ENCODE results near the gene TM4SF5. TPM values are rescaled to one million over a fixed set of nuclear protein-coding genes. Genes with fewer than 3 reads are reported as not detected.

Gene TM4SF5
- total and polyA plus RNA-seq, 2 of the 8 experiments (the other 6 are each of a cell fraction or from before 2014, with no cell fraction given) = not detected

DNA sequence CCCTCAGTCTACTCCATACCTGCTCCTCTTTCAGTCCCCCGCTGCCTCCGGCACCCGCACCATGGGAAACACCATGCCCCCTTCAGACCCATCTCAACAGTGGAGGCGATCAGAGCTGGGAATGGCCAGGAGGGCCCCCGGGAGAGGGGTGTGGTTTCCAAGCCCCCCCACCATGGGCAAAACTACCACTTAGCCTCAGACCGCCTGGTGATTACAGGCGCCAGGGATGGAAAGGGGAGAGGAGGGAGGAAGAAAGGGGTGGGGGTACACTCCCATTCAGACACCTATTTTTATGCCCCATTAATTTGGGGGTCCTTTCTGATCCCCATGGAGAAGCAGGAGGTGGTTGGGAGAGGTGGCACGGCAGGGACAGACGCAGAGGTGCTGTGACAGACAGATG is 30.5 kb downstream of the TM4SF5 start, which contains the start of gene C17orf114 (continued):
- TF ChIP-seq, protein P1, sequence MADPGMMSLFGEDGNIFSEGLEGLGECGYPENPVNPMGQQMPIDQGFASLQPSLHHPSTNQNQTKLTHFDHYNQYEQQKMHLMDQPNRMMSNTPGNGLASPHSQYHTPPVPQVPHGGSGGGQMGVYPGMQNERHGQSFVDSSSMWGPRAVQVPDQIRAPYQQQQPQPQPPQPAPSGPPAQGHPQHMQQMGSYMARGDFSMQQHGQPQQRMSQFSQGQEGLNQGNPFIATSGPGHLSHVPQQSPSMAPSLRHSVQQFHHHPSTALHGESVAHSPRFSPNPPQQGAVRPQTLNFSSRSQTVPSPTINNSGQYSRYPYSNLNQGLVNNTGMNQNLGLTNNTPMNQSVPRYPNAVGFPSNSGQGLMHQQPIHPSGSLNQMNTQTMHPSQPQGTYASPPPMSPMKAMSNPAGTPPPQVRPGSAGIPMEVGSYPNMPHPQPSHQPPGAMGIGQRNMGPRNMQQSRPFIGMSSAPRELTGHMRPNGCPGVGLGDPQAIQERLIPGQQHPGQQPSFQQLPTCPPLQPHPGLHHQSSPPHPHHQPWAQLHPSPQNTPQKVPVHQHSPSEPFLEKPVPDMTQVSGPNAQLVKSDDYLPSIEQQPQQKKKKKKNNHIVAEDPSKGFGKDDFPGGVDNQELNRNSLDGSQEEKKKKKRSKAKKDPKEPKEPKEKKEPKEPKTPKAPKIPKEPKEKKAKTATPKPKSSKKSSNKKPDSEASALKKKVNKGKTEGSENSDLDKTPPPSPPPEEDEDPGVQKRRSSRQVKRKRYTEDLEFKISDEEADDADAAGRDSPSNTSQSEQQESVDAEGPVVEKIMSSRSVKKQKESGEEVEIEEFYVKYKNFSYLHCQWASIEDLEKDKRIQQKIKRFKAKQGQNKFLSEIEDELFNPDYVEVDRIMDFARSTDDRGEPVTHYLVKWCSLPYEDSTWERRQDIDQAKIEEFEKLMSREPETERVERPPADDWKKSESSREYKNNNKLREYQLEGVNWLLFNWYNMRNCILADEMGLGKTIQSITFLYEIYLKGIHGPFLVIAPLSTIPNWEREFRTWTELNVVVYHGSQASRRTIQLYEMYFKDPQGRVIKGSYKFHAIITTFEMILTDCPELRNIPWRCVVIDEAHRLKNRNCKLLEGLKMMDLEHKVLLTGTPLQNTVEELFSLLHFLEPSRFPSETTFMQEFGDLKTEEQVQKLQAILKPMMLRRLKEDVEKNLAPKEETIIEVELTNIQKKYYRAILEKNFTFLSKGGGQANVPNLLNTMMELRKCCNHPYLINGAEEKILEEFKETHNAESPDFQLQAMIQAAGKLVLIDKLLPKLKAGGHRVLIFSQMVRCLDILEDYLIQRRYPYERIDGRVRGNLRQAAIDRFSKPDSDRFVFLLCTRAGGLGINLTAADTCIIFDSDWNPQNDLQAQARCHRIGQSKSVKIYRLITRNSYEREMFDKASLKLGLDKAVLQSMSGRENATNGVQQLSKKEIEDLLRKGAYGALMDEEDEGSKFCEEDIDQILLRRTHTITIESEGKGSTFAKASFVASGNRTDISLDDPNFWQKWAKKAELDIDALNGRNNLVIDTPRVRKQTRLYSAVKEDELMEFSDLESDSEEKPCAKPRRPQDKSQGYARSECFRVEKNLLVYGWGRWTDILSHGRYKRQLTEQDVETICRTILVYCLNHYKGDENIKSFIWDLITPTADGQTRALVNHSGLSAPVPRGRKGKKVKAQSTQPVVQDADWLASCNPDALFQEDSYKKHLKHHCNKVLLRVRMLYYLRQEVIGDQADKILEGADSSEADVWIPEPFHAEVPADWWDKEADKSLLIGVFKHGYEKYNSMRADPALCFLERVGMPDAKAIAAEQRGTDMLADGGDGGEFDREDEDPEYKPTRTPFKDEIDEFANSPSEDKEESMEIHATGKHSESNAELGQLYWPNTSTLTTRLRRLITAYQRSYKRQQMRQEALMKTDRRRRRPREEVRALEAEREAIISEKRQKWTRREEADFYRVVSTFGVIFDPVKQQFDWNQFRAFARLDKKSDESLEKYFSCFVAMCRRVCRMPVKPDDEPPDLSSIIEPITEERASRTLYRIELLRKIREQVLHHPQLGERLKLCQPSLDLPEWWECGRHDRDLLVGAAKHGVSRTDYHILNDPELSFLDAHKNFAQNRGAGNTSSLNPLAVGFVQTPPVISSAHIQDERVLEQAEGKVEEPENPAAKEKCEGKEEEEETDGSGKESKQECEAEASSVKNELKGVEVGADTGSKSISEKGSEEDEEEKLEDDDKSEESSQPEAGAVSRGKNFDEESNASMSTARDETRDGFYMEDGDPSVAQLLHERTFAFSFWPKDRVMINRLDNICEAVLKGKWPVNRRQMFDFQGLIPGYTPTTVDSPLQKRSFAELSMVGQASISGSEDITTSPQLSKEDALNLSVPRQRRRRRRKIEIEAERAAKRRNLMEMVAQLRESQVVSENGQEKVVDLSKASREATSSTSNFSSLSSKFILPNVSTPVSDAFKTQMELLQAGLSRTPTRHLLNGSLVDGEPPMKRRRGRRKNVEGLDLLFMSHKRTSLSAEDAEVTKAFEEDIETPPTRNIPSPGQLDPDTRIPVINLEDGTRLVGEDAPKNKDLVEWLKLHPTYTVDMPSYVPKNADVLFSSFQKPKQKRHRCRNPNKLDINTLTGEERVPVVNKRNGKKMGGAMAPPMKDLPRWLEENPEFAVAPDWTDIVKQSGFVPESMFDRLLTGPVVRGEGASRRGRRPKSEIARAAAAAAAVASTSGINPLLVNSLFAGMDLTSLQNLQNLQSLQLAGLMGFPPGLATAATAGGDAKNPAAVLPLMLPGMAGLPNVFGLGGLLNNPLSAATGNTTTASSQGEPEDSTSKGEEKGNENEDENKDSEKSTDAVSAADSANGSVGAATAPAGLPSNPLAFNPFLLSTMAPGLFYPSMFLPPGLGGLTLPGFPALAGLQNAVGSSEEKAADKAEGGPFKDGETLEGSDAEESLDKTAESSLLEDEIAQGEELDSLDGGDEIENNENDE (IDR thresholded peaks at IDR 0.05; ENCODE audit: insufficient replicate concordance, low read length) = no peak
- TF ChIP-seq, protein P2, sequence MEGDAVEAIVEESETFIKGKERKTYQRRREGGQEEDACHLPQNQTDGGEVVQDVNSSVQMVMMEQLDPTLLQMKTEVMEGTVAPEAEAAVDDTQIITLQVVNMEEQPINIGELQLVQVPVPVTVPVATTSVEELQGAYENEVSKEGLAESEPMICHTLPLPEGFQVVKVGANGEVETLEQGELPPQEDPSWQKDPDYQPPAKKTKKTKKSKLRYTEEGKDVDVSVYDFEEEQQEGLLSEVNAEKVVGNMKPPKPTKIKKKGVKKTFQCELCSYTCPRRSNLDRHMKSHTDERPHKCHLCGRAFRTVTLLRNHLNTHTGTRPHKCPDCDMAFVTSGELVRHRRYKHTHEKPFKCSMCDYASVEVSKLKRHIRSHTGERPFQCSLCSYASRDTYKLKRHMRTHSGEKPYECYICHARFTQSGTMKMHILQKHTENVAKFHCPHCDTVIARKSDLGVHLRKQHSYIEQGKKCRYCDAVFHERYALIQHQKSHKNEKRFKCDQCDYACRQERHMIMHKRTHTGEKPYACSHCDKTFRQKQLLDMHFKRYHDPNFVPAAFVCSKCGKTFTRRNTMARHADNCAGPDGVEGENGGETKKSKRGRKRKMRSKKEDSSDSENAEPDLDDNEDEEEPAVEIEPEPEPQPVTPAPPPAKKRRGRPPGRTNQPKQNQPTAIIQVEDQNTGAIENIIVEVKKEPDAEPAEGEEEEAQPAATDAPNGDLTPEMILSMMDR (IDR thresholded peaks at IDR 0.05; ENCODE audit: control extremely low read depth in 1 of 3, insufficient read depth in 1 of 3, low read depth in 1 of 3, low read length in 3 of 3) = no peak
- no peak for TF ChIP-seq TBP (IDR thresholded peaks at IDR 0.05; ENCODE audit: low read depth, low read length)
- TF ChIP-seq BRCA1 (IDR thresholded peaks at IDR 0.05; ENCODE audit: low read depth, low read length) = no peak
- TF ChIP-seq KDM1A (IDR thresholded peaks at IDR 0.05; ENCODE audit: borderline replicate concordance, low read length) = no peak
- no peak for TF ChIP-seq GABPA (IDR thresholded peaks at IDR 0.05; ENCODE audit: borderline replicate concordance, insufficient read depth, low read length)
- TF ChIP-seq TCF12 (IDR thresholded peaks at IDR 0.05; ENCODE audit: low read depth, low read length) = no peak
- no peak for TF ChIP-seq CHD1 (IDR thresholded peaks at IDR 0.05; ENCODE audit: low read depth, low read length)
- no peak for TF ChIP-seq NRF1 (IDR thresholded peaks at IDR 0.05; ENCODE audit: low read depth, low read length)
